ENCODE results near the gene RCSD1. TPM values are rescaled to one million over a fixed set of nuclear protein-coding genes. Genes with fewer than 3 reads are reported as not detected.
A peak's percentile ranks its signal among the peaks of the same experiment; 100 is the strongest.

The RCSD1 gene
- total and polyA plus RNA-seq, 8 donors: 6.0 to 43.7 (median 19.7) TPM

DNA sequence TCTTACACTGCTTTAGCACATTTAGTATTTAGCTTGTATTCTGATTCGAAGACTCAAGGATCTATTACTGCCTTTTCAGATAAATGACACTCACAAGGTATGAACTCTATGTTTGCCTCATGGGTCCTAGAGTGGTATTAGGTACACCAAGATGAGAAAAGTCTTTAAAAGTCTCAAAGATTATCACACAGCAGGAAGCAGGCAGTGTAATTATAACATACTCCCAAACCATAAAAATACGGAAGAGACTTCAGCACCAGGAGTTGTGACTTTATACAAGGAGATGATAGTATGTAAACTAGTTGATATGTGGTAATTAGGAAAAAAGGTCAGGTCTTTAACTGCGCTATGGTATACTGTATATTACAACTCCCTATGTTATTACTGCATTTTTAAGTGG lies 11.2 kb upstream of the RCSD1 start:
- TF ChIP-seq POLR2A (IDR thresholded peaks at IDR 0.05): no peak
- no peak for DNase-seq
- Histone ChIP-seq H3K27ac (peak overlapping the region in 2 of 5 donors; percentile 77 to 83), H3K27me3 (no peaks in the 10 kb centered on the region), H3K9me3 (peaks cover 0 to 11% (median 0%) of the 10 kb centered on the region in 4 donors), H3K4me3 (no peak overlapping the region), H3K4me1 (peaks cover 5 to 28% (median 16%) of the 10 kb centered on the region in 4 donors), H3K36me3 (no peaks in the 10 kb centered on the region)
- 88 to 93% (median 90%) methylated on average over 3 of the region's 3 CpGs for WGBS, 5 donors
- intact Hi-C loops (cut with DNase I; ENCODE audit: low total_unique reads): loop anchor here (10.0 kb wide), 1 partner anchor 46 kb away; no protein-coding TSS in a partner anchor

DNA sequence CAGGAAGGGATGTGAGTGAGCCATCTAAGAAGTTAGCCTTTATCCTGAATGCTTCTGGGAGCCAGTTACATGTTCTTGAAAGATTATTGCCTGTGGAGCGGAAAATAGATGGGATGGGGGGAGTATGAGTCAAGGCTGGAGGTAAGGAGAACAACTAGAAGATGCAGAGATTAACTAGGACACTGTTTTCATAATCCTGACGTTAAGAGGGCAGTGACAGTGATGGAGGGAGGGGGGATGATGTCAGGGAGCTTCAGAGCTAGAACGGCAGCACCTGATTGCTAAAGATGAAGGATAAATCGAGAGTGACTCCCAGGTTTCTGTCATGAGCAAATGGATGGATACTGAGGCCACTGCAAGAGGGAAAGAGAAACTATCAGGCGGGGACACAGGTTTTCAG lies 10.0 kb upstream of the RCSD1 start:
- H3K27me3 ChIP-seq: no peaks in the 10 kb centered on the region
- peak overlapping the region in 2 of 5 donors; percentile 11 to 58 for H3K27ac ChIP-seq
- peaks cover 5 to 28% (median 16%) of the 10 kb centered on the region in 4 donors for H3K4me1 ChIP-seq

DNA sequence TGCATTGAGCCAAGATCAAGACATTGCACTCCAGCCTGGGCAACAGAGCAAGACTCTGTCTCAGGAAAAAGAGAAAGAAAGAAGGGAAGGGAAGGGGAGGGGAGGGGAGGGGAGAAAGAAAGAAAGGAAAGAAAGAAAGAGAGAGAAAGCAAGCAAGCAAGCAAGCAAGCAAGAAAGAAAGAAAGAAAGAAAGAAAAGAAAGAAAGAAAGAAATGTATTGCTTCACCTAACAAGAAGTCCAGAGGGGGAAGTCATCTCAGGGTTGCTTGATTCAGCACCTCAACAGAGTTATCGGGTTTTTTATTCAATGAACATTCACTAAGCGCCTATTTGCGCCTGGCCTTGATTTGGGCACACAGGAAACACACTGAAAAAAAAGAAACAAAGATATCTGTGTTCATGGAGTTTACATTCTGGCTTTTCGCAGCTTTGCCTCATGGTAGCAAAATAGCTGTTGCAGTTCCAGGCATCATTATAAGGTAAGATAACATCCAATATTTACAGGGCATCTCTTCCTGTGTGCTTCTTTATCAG lies 8.2 kb upstream of the RCSD1 start:
- Histone ChIP-seq H3K4me3 (no peak overlapping the region), H3K9me3 (peaks cover 0 to 5% (median 0%) of the 10 kb centered on the region in 4 donors), H3K4me1 (peaks cover 5 to 18% (median 13%) of the 10 kb centered on the region in 4 donors), H3K36me3 (no peaks in the 10 kb centered on the region), H3K27ac (no peak overlapping the region), H3K27me3 (no peaks in the 10 kb centered on the region)
- WGBS, 5 donors: 64 to 84% (median 72%) methylated on average over 4 of the region's 4 CpGs
- TF ChIP-seq POLR2AphosphoS5 (IDR thresholded peaks at IDR 0.05): no peak
- no peak for DNase-seq
- intact Hi-C loops (cut with DNase I; ENCODE audit: low total_unique reads): no loop called here

More for the DNA sequence above, 10.0 kb upstream of the RCSD1 start:
- no peak for DNase-seq
- no peak overlapping the region for H3K4me3 ChIP-seq
- intact Hi-C loops (cut with DNase I; ENCODE audit: low total_unique reads): no loop called here
- WGBS, 5 donors: 57 to 70% (median 64%) methylated on average over 5 of the region's 5 CpGs
- TF ChIP-seq POLR2AphosphoS5 (IDR thresholded peaks at IDR 0.05): no peak
- TF ChIP-seq POLR2A (IDR thresholded peaks at IDR 0.05): no peak
- TF ChIP-seq, protein P1, sequence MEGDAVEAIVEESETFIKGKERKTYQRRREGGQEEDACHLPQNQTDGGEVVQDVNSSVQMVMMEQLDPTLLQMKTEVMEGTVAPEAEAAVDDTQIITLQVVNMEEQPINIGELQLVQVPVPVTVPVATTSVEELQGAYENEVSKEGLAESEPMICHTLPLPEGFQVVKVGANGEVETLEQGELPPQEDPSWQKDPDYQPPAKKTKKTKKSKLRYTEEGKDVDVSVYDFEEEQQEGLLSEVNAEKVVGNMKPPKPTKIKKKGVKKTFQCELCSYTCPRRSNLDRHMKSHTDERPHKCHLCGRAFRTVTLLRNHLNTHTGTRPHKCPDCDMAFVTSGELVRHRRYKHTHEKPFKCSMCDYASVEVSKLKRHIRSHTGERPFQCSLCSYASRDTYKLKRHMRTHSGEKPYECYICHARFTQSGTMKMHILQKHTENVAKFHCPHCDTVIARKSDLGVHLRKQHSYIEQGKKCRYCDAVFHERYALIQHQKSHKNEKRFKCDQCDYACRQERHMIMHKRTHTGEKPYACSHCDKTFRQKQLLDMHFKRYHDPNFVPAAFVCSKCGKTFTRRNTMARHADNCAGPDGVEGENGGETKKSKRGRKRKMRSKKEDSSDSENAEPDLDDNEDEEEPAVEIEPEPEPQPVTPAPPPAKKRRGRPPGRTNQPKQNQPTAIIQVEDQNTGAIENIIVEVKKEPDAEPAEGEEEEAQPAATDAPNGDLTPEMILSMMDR (IDR thresholded peaks at IDR 0.05): no peak
- TF ChIP-seq EP300 (IDR thresholded peaks at IDR 0.05): no peak
- H3K9me3 ChIP-seq: peaks cover 0 to 10% (median 0%) of the 10 kb centered on the region in 4 donors
- no peaks in the 10 kb centered on the region for H3K36me3 ChIP-seq

DNA sequence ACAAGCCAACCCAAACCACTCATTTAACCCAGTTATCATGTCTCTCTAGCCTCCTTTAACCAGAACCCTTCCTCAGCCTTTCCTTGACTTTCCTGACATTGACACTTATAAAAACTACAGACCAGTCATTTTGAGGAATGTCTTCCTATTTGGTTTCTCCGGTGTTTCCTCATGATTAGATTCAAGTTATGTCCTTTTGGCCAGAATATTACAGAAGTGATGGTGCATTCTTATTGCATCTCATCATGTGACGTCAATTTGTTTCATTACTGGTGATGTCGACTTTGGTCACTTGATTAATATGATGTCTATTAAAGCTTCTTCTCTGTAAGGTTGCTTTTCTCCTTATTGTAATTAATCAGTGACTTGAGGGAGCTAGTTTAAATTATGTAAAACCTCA lies 6.1 kb upstream of the RCSD1 start:
- Histone ChIP-seq H3K9me3 (peaks cover 0 to 5% (median 0%) of the 10 kb centered on the region in 4 donors), H3K27ac (peak overlapping the region in 1 of 5 donors; percentile 14), H3K27me3 (no peaks in the 10 kb centered on the region), H3K36me3 (no peaks in the 10 kb centered on the region), H3K4me3 (no peak overlapping the region), H3K4me1 (peaks cover 11 to 22% (median 21%) of the 10 kb centered on the region in 4 donors)
- no peak for DNase-seq
- TF ChIP-seq, protein P1 (IDR thresholded peaks at IDR 0.05): no peak
- TF ChIP-seq POLR2AphosphoS5 (IDR thresholded peaks at IDR 0.05): no peak
- TF ChIP-seq POLR2A (IDR thresholded peaks at IDR 0.05): no peak
- TF ChIP-seq EP300 (IDR thresholded peaks at IDR 0.05): no peak
- whole genome bisulfite sequencing, 5 donors: 75 to 89% (median 82%) methylated on average over 3 of the region's 3 CpGs
- intact Hi-C loops (cut with DNase I; ENCODE audit: low total_unique reads): no loop called here

DNA sequence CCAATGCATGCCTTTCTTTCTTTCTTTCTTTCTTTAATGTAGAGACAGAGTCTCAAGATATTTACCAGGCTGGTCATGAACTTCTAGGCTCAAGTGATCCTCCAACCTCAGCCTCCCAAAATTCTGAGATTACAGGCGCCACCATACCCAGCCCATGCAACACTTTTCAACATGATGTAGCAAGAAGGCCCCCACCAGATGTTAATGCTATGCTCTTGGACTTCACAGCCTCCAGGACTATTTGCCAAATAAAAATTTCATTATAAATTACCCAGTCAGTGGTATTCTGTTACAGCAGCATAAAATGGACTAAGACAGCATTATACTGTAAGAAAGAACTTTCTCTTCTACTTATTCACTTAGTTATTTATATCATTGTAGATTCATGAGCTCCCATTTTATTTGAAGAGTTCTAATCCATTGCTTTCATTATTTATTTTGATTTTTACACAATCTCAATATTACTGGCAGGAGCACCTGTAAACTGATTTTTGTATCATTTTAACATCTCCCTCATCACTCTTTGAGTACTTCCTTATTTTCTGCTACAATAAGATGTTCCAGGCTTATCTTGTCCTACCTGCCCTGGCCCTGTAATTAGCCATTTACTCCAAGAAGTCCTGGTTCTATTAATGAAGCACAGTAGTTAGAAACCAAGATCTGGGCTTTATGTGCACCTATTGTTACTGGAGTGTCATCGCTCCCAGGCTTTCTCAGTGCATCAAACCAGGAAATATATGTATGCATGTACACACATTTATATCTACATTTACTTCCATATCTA lies 4.8 kb upstream of the RCSD1 start:
- peaks cover 0 to 5% (median 2%) of the 10 kb centered on the region in 3 donors for H3K27me3 ChIP-seq
- no peaks in the 10 kb centered on the region for H3K36me3 ChIP-seq
- H3K9me3 ChIP-seq: peaks cover 0 to 5% (median 0%) of the 10 kb centered on the region in 4 donors
- H3K4me3 ChIP-seq: no peak overlapping the region
- H3K4me1 ChIP-seq: peaks cover 24 to 31% (median 29%) of the 10 kb centered on the region in 4 donors
- intact Hi-C loops (cut with DNase I; ENCODE audit: low total_unique reads): no loop called here
- WGBS, 5 donors: 94 to 100% (median 98%) methylated on average over 2 of the region's 2 CpGs
- no peak overlapping the region for H3K27ac ChIP-seq
- no peak for DNase-seq
- TF ChIP-seq POLR2A (IDR thresholded peaks at IDR 0.05) (no peak), POLR2AphosphoS5 (IDR thresholded peaks at IDR 0.05) (no peak), EP300 (IDR thresholded peaks at IDR 0.05) (no peak)
- TF ChIP-seq, protein P1 (IDR thresholded peaks at IDR 0.05): no peak

Measured in stomach (tissue), 9 donors.